Activated CD4-positive, alpha-beta memory T cell treated with anti-CD3 and anti-CD28 coated beads for 36 hours (primary cell): ENCODE results near the gene MAP1S. TPM values are rescaled to one million over a fixed set of nuclear protein-coding genes. Genes with fewer than 3 reads are reported as not detected.
A peak's percentile ranks its signal among the peaks of the same experiment; 100 is the strongest.

Experiments used
- CTCF ChIA-PET: fragments of 350-600 bp; sonication (Branson Sonifier 250); formaldehyde crosslinking; loops from one replicate; lab custom pipeline; 2021; ENCODE audit warnings: antibody characterized with exemption, inconsistent platforms; lab: Charles Lee
- POLR2A ChIA-PET: fragments of 350-600 bp; sonication (Branson Sonifier 250); formaldehyde crosslinking; loops from one replicate; lab custom pipeline; 2021; ENCODE audit warnings: antibody characterized with exemption; lab: Charles Lee
- DNase-seq: peaks from one replicate; pipeline ENCODE4 v3.0.0-alpha.2; 2020
- H3K27ac Mint-ChIP-seq: one replicate; pipeline ENCODE4 v1.8.0; 2021; ENCODE audit warnings: mixed read lengths
- H3K27me3 Mint-ChIP-seq: one replicate; pipeline ENCODE4 v1.8.0; 2021; ENCODE audit warnings: mixed read lengths
- H3K36me3 Mint-ChIP-seq: one replicate; pipeline ENCODE4 v1.8.0; 2021; ENCODE audit warnings: mixed read lengths
- H3K4me1 Mint-ChIP-seq: one replicate; pipeline ENCODE4 v1.8.0; 2021; ENCODE audit warnings: low read depth, mixed read lengths
- H3K4me3 Mint-ChIP-seq: one replicate; pipeline ENCODE4 v1.8.0; 2021; ENCODE audit warnings: mild to moderate bottlenecking, mixed read lengths
- H3K9me3 Mint-ChIP-seq: one replicate; pipeline ENCODE4 v1.8.0; 2021; ENCODE audit warnings: mixed read lengths
- intact Hi-C: fragments of 100-400 bp; cut with micrococcal nuclease; formaldehyde crosslinking; loops from one replicate; pipeline ENCODE4 v1.15.1; 2023
- total RNA-seq, 2 experiments: library from RNA; stranded (reverse); gene quantifications; one replicate each; pipeline ENCODE4 v1.2.3, GENCODE V29; 2021

Gene MAP1S
- total RNA-seq, 2 experiments from 2014 or later = 63.0 to 71.2 TPM

- DNase-seq = peak; percentile 45
- Mint-ChIP-seq H3K4me1 (peaks cover 24% of the 10 kb centered on the region), H3K4me3 (no peak overlapping the region), H3K36me3 (no peaks in the 10 kb centered on the region), H3K9me3 (no peaks in the 10 kb centered on the region), H3K27me3 (no peaks in the 10 kb centered on the region), H3K27ac (peak overlapping the region; percentile 64)
- ChIA-PET CTCF (no interaction called here), POLR2A (no interaction called here)
- intact Hi-C loops = no loop called here
Observed at GRCh38 chr19:17743874-17744580, 24.7 kb downstream of the MAP1S start.

- Mint-ChIP-seq H3K4me1 (peaks cover 39% of the 10 kb centered on the region), H3K27ac (peak overlapping the region; percentile 65), H3K27me3 (no peaks in the 10 kb centered on the region), H3K9me3 (no peaks in the 10 kb centered on the region), H3K4me3 (peak overlapping the region; percentile 83), H3K36me3 (peaks cover 3% of the 10 kb centered on the region)
- ChIA-PET POLR2A (interaction anchor here (0.5 kb wide), 1 partner anchor 532 kb away, joined by 6 read pairs; no protein-coding TSS in a partner anchor), CTCF (interaction anchor here (1.2 kb wide), 1 partner anchor 37 kb away, joined by 4 read pairs; no protein-coding TSS in a partner anchor)
- peak; percentile 97 for DNase-seq
- intact Hi-C loops = loop anchor here (2.0 to 5.0 kb wide), 2 partner anchors 29 to 1085 kb away; partner anchors contain the start of genes MAP1S, SMIM7 and TMEM38A
Observed at GRCh38 chr19:17747205-17748098, 28.2 kb downstream of the MAP1S start.

GRCh38 chr19:17748884-17749638, 29.8 kb downstream of the MAP1S start:
- Mint-ChIP-seq H3K27me3 (no peaks in the 10 kb centered on the region), H3K4me3 (peak overlapping the region; percentile 83), H3K36me3 (peaks cover 7% of the 10 kb centered on the region), H3K4me1 (peaks cover 44% of the 10 kb centered on the region), H3K9me3 (no peaks in the 10 kb centered on the region), H3K27ac (peak overlapping the region; percentile 95)
- no peak for DNase-seq
- ChIA-PET POLR2A (interaction anchor here (0.6 to 1.7 kb wide), 2 partner anchors 14 to 110 kb away, joined by 3 read pairs; no protein-coding TSS in a partner anchor), CTCF (no interaction called here)
- intact Hi-C loops = loop anchor here (5.0 kb wide), 1 partner anchor 1087 kb away; the partner anchor contains the start of genes SMIM7 and TMEM38A

GRCh38 chr19:17749912-17750317, 30.6 kb downstream of the MAP1S start:
- CTCF ChIA-PET = no interaction called here
- POLR2A ChIA-PET = interaction anchor here (1.7 to 2.2 kb wide), 2 partner anchors 98 to 114 kb away, joined by 4 to 11 read pairs; partner anchors contain the start of gene JAK3
- DNase-seq = peak; percentile 73
- H3K27me3 Mint-ChIP-seq = no peaks in the 10 kb centered on the region
- no peaks in the 10 kb centered on the region for H3K9me3 Mint-ChIP-seq
- H3K4me1 Mint-ChIP-seq = peaks cover 51% of the 10 kb centered on the region
- peak overlapping the region; percentile 83 for H3K4me3 Mint-ChIP-seq
- peak overlapping the region; percentile 95 for H3K27ac Mint-ChIP-seq
- peaks cover 13% of the 10 kb centered on the region for H3K36me3 Mint-ChIP-seq
- intact Hi-C loops = loop anchor here (5.0 kb wide), 1 partner anchor 1088 kb away; the partner anchor contains the start of genes SMIM7 and TMEM38A

GRCh38 chr19:17751103-17751911, 32.0 kb downstream of the MAP1S start, which contains the start of gene FCHO1:
FCHO1 (plus strand) TSS chr19:17751477; CDS start chr19:17755165, 3,688 bp downstream.
- peak; percentile 94 for DNase-seq
- no peaks in the 10 kb centered on the region for H3K9me3 Mint-ChIP-seq
- H3K4me3 Mint-ChIP-seq = peak within 1 kb of the TSS; percentile 83
- ChIA-PET CTCF (interaction anchor here (1.1 to 1.6 kb wide), 2 partner anchors 26 to 182 kb away, joined by 3 to 6 read pairs; partner anchors contain the start of gene CCDC124), POLR2A (interaction anchor here (0.5 to 2.2 kb wide), 9 partner anchors 9 to 141 kb away, joined by 3 to 11 read pairs (median 4); partner anchors contain the start of genes JAK3, MAP1S and RPL18A)
- H3K4me1 Mint-ChIP-seq = peaks cover 65% of the 10 kb centered on the region
- peak within 1 kb of the TSS; percentile 95 for H3K27ac Mint-ChIP-seq
- peaks cover 22% of the 10 kb centered on the region for H3K36me3 Mint-ChIP-seq
- H3K27me3 Mint-ChIP-seq = no peaks in the 10 kb centered on the region
- intact Hi-C loops = no loop called here

GRCh38 chr19:17751912-17752273, 32.6 kb downstream of the MAP1S start:
- intact Hi-C loops = no loop called here
- no peaks in the 10 kb centered on the region for H3K27me3 Mint-ChIP-seq
- H3K9me3 Mint-ChIP-seq = no peaks in the 10 kb centered on the region
- CTCF ChIA-PET = interaction anchor here (1.1 to 1.6 kb wide), 2 partner anchors 26 to 181 kb away, joined by 3 to 6 read pairs; partner anchors contain the start of gene CCDC124
- H3K4me1 Mint-ChIP-seq = peaks cover 65% of the 10 kb centered on the region
- H3K4me3 Mint-ChIP-seq = peak overlapping the region; percentile 83
- POLR2A ChIA-PET = interaction anchor here (0.7 to 2.2 kb wide), 5 partner anchors 23 to 142 kb away, joined by 3 to 11 read pairs (median 6); partner anchors contain the start of genes JAK3, MAP1S and RPL18A
- H3K27ac Mint-ChIP-seq = peak overlapping the region; percentile 95
- peaks cover 27% of the 10 kb centered on the region for H3K36me3 Mint-ChIP-seq
- DNase-seq = no peak

GRCh38 chr19:17752865-17753639, 33.8 kb downstream of the MAP1S start:
- H3K4me3 Mint-ChIP-seq = no peak overlapping the region
- ChIA-PET CTCF (interaction anchor here (0.7 kb wide), 1 partner anchor 35 kb away, joined by 3 read pairs; no protein-coding TSS in a partner anchor), POLR2A (interaction anchor here (0.6 to 2.1 kb wide), 4 partner anchors 22 to 424 kb away, joined by 3 to 6 read pairs (median 4); partner anchors contain the start of gene RPL18A)
- no peak for DNase-seq
- no peaks in the 10 kb centered on the region for H3K9me3 Mint-ChIP-seq
- H3K27me3 Mint-ChIP-seq = no peaks in the 10 kb centered on the region
- H3K36me3 Mint-ChIP-seq = peaks cover 32% of the 10 kb centered on the region
- intact Hi-C loops = no loop called here
- H3K4me1 Mint-ChIP-seq = peaks cover 62% of the 10 kb centered on the region
- no peak overlapping the region for H3K27ac Mint-ChIP-seq

GRCh38 chr19:17753976-17754375, 34.7 kb downstream of the MAP1S start:
- POLR2A ChIA-PET = interaction anchor here (0.9 to 1.5 kb wide), 2 partner anchors 12 to 107 kb away, joined by 3 read pairs; no protein-coding TSS in a partner anchor

GRCh38 chr19:17754634-17755442, 35.6 kb downstream of the MAP1S start:
- H3K27me3 Mint-ChIP-seq = no peaks in the 10 kb centered on the region
- H3K27ac Mint-ChIP-seq = peak overlapping the region; percentile 59
- H3K9me3 Mint-ChIP-seq = no peaks in the 10 kb centered on the region
- peaks cover 52% of the 10 kb centered on the region for H3K4me1 Mint-ChIP-seq
- intact Hi-C loops = no loop called here
- peaks cover 38% of the 10 kb centered on the region for H3K36me3 Mint-ChIP-seq
- ChIA-PET POLR2A (interaction anchor here (0.9 to 1.5 kb wide), 2 partner anchors 11 to 106 kb away, joined by 3 read pairs; no protein-coding TSS in a partner anchor), CTCF (interaction anchor here (1.2 to 1.4 kb wide), 2 partner anchors 51 to 525 kb away, joined by 3 to 6 read pairs; no protein-coding TSS in a partner anchor)
- H3K4me3 Mint-ChIP-seq = no peak overlapping the region
- no peak for DNase-seq

More at GRCh38 chr19:17753976-17754375, 34.7 kb downstream of the MAP1S start:
- Mint-ChIP-seq H3K4me1 (peaks cover 60% of the 10 kb centered on the region), H3K27ac (no peak overlapping the region), H3K4me3 (no peak overlapping the region), H3K9me3 (no peaks in the 10 kb centered on the region), H3K27me3 (no peaks in the 10 kb centered on the region), H3K36me3 (peaks cover 38% of the 10 kb centered on the region)
- intact Hi-C loops = no loop called here
- CTCF ChIA-PET = interaction anchor here (1.2 to 1.4 kb wide), 2 partner anchors 50 to 525 kb away, joined by 3 to 6 read pairs; no protein-coding TSS in a partner anchor
- no peak for DNase-seq
